ENCODE measurements around the gene TOM1L2. TPM values are rescaled to one million over a fixed set of nuclear protein-coding genes. Genes with fewer than 3 reads are reported as not detected.

TOM1L2 gene
- total RNA-seq, 4 donors from 2014 or later = 15.6 to 85.9 (median 34.9) TPM

- no peaks in the 10 kb centered on the region for H3K27me3 ChIP-seq
- H3K36me3 ChIP-seq = no peaks in the 10 kb centered on the region
- no peaks in the 10 kb centered on the region for H3K9me3 ChIP-seq
- peaks cover 8 to 11% of the 10 kb centered on the region in 2 donors for H3K4me1 ChIP-seq
- H3K4me3 ChIP-seq = no peak overlapping the region
- H3K27ac ChIP-seq = peak overlapping the region in 1 of 2 donors; percentile 5
- intact Hi-C loops (cut with DNase I; ENCODE audit: low total_unique reads) = no loop called here
- DNase-seq = no peak
- no peak for TF ChIP-seq POLR2A (IDR thresholded peaks at IDR 0.05)
- TF ChIP-seq, protein P1, sequence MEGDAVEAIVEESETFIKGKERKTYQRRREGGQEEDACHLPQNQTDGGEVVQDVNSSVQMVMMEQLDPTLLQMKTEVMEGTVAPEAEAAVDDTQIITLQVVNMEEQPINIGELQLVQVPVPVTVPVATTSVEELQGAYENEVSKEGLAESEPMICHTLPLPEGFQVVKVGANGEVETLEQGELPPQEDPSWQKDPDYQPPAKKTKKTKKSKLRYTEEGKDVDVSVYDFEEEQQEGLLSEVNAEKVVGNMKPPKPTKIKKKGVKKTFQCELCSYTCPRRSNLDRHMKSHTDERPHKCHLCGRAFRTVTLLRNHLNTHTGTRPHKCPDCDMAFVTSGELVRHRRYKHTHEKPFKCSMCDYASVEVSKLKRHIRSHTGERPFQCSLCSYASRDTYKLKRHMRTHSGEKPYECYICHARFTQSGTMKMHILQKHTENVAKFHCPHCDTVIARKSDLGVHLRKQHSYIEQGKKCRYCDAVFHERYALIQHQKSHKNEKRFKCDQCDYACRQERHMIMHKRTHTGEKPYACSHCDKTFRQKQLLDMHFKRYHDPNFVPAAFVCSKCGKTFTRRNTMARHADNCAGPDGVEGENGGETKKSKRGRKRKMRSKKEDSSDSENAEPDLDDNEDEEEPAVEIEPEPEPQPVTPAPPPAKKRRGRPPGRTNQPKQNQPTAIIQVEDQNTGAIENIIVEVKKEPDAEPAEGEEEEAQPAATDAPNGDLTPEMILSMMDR (IDR thresholded peaks at IDR 0.05) = no peak
Observed at GRCh38 chr17:17911001-17911613, 61.1 kb downstream of the TOM1L2 start.

GRCh38 chr17:17910060-17910459, 62.1 kb downstream of the TOM1L2 start:
- no peaks in the 10 kb centered on the region for H3K9me3 ChIP-seq
- no peak for DNase-seq
- no peak overlapping the region for H3K4me3 ChIP-seq
- no peaks in the 10 kb centered on the region for H3K27me3 ChIP-seq
- H3K36me3 ChIP-seq = no peaks in the 10 kb centered on the region
- peaks cover 8 to 11% of the 10 kb centered on the region in 2 donors for H3K4me1 ChIP-seq
- TF ChIP-seq POLR2A (IDR thresholded peaks at IDR 0.05) = no peak
- TF ChIP-seq, protein P1 (IDR thresholded peaks at IDR 0.05) = no peak
- H3K27ac ChIP-seq = peak overlapping the region in 1 of 2 donors; percentile 5
- intact Hi-C loops (cut with DNase I; ENCODE audit: low total_unique reads) = no loop called here

- TF ChIP-seq, protein P1 (IDR thresholded peaks at IDR 0.05) = no peak
- TF ChIP-seq POLR2A (IDR thresholded peaks at IDR 0.05) = no peak
- Histone ChIP-seq H3K4me3 (no peak overlapping the region), H3K9me3 (no peaks in the 10 kb centered on the region), H3K36me3 (no peaks in the 10 kb centered on the region), H3K27me3 (no peaks in the 10 kb centered on the region), H3K27ac (no peak overlapping the region), H3K4me1 (peaks cover 4 to 5% of the 10 kb centered on the region in 2 donors)
- intact Hi-C loops (cut with DNase I; ENCODE audit: low total_unique reads) = no loop called here
- no peak for DNase-seq
Observed at GRCh38 chr17:17909078-17909477, 63.1 kb downstream of the TOM1L2 start.

- Histone ChIP-seq H3K36me3 (no peaks in the 10 kb centered on the region), H3K9me3 (no peaks in the 10 kb centered on the region), H3K4me1 (peaks cover 0 to 4% of the 10 kb centered on the region in 2 donors), H3K27me3 (no peaks in the 10 kb centered on the region), H3K27ac (no peak overlapping the region), H3K4me3 (no peak overlapping the region)
- no peak for TF ChIP-seq POLR2A (IDR thresholded peaks at IDR 0.05)
- TF ChIP-seq, protein P1 (IDR thresholded peaks at IDR 0.05) = no peak
- intact Hi-C loops (cut with DNase I; ENCODE audit: low total_unique reads) = no loop called here
- DNase-seq = no peak
Observed at GRCh38 chr17:17907469-17907868, 64.7 kb downstream of the TOM1L2 start.

GRCh38 chr17:17906418-17907215, 65.6 kb downstream of the TOM1L2 start:
- TF ChIP-seq POLR2A (IDR thresholded peaks at IDR 0.05) = no peak
- TF ChIP-seq, protein P1 (IDR thresholded peaks at IDR 0.05) = no peak
- H3K27ac ChIP-seq = peak overlapping the region in 1 of 2 donors; percentile 11
- H3K36me3 ChIP-seq = no peaks in the 10 kb centered on the region
- H3K27me3 ChIP-seq = no peaks in the 10 kb centered on the region
- intact Hi-C loops (cut with DNase I; ENCODE audit: low total_unique reads) = no loop called here
- H3K4me1 ChIP-seq = peaks cover 0 to 4% of the 10 kb centered on the region in 2 donors
- H3K9me3 ChIP-seq = no peaks in the 10 kb centered on the region
- no peak overlapping the region for H3K4me3 ChIP-seq
- no peak for DNase-seq

Data from uterus (tissue), 4 donors.